ENCODE measurements around the gene PNLIPRP1.

Gene PNLIPRP1

DNA sequence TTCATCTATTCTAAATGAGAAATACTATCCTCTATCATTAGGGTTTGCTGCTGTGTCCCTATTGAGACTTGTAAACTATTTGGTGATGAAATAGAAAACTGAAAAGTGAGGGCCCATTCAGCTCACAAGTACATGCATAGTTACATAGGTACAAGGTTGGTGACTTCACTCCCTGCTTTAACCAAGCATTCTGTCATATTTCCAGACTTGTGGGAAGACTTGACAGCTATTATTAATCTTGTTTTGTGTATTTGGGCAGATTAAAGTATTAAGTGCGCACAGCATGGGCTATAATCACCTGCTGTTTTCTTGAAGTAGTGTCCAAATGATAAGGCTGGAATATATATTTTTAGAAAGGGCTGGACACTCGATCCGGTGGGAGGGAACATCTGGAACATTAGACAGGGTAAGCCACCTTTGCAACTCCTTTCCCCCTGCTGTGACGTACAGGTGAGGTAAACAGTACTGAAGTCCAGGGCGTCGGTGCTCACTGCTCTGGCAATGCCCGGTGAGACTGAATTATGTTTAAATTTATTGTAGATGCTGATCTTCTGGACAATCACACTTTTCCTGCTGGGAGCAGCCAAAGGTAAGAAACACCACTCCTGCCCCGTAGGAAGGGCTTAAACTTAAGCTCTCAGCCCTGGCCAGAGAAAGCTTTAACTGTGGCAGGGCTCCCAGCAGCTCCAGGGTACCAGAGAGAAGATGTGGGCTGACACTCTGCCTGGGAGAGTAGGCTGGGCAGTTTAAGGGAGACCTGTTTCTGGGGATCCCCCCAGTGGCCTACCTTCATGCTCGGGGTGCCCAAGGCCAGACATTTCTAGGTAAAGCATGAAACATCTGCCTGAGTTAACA lies at the start of gene PNLIPRP1:
Gene PNLIPRP1 (plus strand): TSS at position 370 of the 855 bp plus-strand sequence. CDS start 171 bp downstream, at position 541.
- DNase-seq (ENCODE audit: low read depth in 2 of 2) = no peak

DNA sequence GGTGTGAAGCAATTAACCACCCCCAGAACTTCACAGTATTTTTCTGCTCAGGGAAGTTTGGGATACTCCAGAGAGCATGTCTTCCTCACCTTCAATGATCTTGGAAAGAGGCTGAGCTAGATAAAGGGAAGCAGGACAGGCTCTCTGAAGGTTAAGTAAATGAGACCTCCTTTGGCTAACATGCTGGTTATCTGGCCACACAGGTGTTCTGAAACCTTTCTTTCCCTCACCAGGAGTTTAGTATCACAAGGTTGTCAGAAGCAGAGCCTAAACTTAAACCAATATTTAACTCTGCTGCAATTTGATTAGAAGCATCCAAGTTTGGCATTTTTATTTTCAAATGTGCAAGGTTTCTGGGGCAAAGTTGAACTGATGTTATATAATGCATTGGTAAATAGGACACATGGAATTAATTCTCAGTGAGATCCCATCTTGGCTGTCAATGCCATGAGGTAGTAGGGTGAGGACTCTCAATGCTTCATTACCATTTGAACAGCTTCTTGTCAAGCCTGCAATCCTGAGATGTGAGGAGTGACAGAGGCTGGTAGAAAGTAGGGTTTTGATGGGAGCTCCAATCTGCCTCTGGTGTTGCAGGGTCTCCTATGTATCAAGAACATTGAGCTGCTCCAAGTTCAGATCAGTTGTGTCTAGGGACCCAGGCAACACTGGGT lies 48.6 kb upstream of the PNLIPRP1 start:
- no peak for DNase-seq (ENCODE audit: low read depth in 2 of 2)

DNA sequence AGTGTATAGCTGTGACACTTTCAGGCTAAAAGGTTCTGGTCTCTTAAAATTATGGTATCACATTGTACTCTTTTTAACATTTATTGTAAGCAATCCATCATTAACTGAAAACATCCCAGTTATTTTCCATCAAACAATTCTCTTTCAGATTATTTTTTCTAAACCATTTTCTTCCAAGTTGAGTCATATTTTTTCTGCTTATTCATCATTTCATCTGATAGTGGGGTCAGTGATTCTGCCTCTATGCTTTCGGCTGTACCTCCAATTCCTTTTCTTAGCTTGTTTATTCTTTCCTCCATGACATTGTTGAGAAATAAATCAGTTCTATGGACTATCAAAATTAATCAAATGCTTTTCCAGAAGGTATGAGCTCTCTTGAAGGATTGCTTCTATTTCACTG lies 45.6 kb upstream of the PNLIPRP1 start:
- no peak for DNase-seq (ENCODE audit: low read depth in 2 of 2)

DNA sequence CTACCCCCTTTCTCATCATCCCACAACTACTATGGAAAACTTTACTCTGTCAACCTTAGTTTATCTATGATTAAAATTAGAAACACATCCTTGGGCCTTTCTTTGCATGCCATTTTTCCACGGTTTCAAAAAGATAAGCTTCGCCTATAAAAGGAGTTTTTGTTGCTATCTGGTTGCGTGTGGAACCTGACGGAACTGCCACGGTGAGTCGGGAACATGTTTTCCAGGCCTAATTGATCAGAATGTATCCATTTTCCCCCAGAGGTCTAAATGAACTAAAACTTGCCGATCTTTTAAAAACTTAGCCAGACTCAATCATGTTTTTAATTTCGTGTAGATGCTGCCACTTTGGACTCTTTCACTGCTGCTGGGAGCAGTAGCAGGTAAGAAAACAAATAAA lies 45.0 kb upstream of the PNLIPRP1 start, which contains the start of gene PNLIP:
Gene PNLIP (plus strand): TSS at position 176 of the 400 bp plus-strand sequence. CDS start 162 bp downstream, at position 338.
- no peak for DNase-seq (ENCODE audit: low read depth in 2 of 2)

DNA sequence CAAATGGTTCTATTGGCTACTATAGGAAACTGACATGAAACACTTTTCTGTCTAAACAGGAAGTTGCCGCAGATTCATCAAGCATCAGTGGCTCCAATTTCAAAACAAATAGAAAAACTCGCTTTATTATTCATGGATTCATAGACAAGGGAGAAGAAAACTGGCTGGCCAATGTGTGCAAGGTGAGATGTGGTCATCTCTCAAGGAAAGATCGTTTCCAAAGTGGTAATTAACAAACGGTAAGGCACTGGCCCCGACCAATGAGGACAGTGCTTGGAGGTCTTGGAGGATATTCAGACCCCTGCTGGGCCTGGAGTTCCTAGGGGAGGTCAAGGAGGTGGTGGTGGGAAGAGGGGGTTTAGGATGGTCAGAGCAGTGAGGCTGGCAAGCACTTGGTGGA lies 42.5 kb upstream of the PNLIPRP1 start:
- DNase-seq (ENCODE audit: low read depth in 2 of 2) = no peak

DNA sequence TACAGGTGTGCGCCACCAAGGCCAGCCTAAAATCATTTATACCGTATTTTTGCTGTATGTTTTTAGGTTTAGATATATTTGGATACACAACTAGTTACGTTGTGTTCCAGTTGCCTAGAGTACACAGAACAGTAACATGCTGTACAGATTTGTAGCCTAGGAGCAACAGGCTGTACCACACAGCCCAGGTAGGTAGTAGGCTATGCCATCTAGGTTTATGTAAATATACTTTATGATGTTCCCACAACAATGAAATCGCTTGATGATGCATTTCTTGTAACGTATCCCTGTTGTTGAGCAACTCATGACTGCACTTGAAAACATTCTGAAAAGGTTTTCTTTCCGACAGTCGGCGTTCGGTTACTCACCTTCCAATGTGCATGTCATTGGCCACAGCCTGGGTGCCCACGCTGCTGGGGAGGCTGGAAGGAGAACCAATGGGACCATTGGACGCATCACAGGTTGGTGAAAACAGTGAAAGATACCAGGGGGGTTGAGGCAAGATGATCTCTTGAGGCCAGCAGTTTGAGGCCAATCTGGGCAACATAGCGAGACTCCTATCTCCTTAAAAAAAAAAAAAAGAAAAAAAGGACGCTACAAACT lies 37.3 kb upstream of the PNLIPRP1 start:
- no peak for DNase-seq (ENCODE audit: low read depth in 2 of 2)

DNA sequence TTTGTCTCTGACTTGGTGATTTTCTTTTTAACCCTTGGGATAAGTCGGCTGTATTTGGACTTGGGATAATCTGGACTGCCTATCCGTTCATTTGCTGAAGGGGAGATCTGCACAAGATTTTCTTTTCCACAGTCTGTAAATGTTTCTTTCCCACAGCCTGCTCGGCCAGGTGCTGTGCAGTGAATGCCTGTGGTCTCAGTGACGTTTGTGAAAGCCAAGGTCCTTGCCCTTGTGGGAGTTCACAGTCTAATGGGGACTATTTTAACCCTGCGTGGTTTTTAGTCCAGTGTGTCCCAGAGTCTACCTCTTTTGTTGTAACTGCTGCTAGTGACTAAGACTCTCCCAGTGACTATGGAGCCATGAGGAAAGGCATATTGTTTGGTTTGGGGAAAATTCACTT lies 36.1 kb upstream of the PNLIPRP1 start:
- no peak for DNase-seq (ENCODE audit: low read depth in 2 of 2)

DNA sequence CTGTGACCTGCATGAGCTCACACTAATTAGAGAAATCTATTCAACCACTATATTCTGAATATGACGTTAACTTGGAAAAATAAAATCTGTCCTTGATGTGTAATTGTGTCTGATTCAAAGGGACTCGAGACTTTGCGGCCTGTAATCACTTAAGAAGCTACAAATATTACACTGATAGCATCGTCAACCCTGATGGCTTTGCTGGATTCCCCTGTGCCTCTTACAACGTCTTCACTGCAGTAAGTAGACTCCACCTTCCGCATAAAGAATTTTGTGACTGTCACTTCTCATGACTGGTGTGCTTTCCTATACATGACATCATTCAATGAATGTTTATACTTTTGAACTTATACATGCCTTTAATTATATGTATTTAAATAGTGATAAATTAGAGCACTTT lies 34.9 kb upstream of the PNLIPRP1 start:
- no peak for DNase-seq (ENCODE audit: low read depth in 2 of 2)

DNA sequence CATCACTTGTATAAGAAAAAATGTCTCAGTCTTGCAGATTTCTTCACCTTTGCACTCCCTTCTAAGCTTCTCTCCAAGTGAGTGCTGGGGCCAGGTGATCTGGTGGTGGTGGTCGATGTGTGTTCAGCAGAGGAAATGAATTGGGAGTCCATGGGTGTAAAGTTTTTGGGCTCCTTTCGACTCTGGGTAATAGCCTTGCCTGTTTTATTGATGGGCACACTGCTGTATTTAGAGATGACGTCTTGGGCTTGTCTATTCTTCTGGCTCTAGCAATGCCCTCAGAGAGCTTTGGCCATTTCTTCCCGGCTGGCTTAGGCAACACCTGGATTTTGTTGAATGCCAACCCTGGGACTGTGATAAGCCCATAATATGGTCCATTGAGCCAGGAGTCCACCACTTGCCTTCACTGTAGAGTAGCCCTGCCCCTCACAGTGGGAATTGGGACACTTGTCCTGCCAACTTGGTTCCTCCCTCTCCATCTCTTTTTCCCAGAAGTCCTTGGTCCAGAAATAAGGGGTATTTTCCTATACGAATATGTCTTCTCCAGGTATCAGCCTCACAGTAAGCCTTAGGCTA lies 33.4 kb upstream of the PNLIPRP1 start:
- DNase-seq (ENCODE audit: low read depth in 2 of 2) = no peak

DNA sequence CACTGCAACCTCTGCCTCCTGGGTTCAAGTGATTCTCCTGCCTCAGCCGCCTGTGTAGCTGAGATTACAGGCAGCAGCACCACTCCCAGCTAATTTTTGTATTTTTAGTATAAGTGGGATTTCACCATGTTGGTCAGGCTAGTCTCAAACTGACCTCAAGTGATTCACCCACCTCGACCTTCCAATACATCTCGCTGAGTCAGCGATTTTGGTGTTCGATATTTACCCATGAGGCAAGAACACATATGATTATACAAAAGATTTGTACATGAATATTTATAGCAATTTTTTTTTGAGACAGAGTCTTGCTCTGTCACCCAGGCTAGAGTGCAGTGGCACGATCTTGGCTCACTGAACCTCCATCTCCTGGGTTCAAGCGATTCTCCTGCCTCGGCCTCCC lies 25.2 kb upstream of the PNLIPRP1 start:
- DNase-seq (ENCODE audit: low read depth in 2 of 2) = no peak

DNA sequence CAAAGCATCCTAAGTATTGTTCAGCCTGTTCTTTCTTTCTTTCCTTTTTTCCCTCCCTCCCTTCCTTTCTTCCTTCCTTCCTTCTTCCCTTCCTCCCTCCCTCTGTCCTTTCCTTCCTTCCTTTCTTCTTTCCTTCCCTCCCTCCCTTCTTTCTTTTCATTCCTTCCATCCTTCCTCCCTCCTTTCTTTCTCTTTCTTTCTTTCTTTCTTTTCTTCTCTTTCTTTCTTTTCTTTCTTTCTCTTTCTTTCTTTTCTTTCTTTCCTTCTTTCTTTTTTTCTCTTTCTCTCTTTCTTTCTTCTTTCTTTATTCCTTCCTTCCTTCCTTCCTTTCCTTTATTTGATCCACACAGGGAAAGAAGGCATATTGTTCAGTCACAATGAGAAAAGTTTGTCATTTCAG lies 23.8 kb upstream of the PNLIPRP1 start:
- no peak for DNase-seq (ENCODE audit: low read depth in 2 of 2)

DNA sequence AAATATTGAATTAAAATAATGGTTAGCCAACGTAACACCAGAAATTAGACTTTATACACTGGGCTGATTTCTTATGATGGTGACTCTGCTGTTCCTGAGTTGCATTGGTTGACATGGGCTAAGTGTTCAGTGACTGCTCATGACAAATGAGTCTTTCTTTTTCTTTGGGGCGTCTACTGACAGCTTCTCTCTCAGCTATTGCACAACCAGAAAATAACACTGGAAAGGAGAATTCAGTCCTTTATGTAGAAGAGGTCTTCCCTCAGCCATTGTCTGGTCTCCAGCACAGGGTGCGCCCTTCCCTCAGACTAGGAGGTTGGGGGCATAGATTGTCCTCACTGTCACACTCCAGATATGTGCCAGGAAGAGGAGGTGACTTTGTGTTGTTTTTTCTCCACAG lies 23.4 kb upstream of the PNLIPRP1 start:
- DNase-seq (ENCODE audit: low read depth in 2 of 2) = no peak

DNA sequence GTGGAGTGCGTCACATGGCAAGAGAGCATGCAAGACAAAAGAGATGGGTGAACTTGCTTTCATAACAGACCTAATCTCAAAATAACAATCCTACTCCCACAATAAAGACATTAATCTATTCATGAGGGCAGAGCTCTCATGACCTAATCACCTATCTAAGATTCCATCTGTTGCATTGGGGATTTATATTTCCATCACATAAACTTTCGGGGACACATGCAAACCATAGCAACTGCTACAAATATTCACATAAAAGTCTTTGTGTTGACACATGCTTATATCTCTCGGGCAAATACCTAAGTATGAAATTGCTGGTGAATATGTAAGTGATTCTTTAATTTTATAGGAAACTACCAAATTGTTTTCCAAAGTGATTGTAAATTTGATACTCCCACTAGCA lies 16.0 kb upstream of the PNLIPRP1 start:
- no peak for DNase-seq (ENCODE audit: low read depth in 2 of 2)

DNA sequence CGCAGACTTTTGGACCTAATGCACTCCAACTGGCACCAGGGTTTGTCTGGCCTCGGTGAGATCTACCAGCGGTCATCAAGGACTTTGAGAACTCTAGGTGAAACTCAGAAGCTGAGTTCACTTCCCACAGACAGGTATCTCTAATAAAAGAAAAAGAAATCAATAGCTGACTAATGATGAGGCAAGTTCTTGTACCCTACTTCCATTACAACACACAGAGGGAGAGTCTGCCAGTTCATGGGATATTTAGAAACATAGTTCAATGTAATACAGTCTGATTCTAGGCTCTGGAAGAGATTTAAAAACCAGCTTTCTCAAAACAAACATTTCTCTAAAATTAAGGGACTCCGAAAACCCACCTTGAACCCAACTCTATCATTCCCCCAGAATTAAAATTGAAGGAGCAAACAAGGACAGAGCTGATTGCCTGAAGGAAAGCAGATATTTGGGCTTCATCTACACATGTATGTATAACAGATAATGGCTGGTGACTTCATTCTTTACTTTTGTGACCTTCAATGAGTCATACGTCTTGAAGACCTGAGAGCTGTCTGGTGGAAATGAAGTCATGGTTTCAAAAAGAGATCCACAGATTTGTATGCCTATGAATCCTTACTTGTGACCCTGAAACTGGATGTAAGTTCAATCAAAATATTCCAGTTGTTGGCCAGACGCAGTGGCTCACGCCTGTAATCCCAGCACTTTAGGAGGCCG lies 2.7 kb upstream of the PNLIPRP1 start:
- DNase-seq (ENCODE audit: low read depth in 2 of 2) = no peak

DNA sequence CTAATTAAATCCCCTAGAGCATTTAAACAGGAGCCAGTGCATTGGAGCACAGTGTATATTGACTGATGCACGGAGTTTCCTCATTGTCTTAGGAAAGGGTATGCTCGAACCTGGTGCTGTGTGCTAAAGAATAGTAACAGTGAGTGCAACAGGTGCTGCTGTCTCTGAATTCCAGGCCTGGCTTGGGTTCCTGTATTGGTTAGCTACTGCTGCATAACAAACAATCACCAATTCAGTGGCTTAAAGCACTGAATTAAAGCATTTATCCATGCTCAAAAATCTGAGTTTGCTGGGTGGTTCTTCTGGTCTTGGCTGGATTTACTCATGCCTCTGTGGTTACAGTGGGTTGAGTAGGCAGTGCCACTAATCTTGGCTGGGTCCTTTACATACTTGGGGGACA lies 1.8 kb upstream of the PNLIPRP1 start:
- DNase-seq (ENCODE audit: low read depth in 2 of 2) = no peak

DNA sequence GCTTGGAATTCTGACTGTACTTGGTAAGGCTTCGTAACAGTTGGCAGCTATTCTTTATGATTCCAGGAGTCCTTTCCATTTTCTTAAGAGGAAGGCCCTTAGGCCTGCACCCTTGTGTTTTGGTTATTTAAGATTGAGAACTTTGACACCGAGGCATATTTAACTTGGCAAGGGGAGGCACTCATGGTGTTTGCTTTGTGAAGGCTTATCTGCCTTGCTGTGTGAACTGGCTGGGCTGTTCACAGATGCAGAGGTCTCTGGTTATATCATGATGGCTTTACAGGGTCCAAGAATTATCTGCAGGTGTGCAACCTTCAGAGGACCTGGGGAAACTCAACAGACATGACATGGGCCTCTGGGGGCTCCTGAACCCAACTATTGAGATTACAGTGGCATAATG lies 833 bp upstream of the PNLIPRP1 start:
- no peak for DNase-seq (ENCODE audit: low read depth in 2 of 2)

DNA sequence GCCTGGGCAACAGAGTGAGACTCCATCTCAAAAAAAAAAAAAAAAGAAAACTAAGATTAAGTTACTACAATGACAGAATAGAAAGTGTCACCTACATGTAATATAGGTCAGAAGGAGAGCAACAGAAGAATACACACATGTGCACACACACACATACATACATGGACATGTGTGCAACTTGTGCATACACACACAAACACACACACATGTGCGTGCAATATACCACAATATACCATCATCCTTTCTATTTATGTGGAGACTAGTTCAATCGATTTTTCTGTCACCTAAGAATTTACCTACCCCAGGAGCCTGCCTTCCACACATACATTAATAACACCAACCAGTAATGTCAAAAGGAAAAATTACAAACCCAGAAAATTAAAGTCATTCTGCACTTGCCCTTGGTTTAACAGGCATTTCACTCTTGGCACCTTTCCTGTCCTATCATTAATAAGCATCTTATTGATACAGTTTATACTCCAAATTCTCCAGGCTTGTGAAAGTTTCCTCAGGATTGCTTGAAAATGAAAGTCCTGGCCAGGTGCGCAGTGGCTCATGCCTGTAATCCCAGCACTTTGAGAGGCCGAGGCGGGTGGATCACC lies 2.5 kb downstream of the PNLIPRP1 start:
- DNase-seq (ENCODE audit: low read depth in 2 of 2) = no peak

DNA sequence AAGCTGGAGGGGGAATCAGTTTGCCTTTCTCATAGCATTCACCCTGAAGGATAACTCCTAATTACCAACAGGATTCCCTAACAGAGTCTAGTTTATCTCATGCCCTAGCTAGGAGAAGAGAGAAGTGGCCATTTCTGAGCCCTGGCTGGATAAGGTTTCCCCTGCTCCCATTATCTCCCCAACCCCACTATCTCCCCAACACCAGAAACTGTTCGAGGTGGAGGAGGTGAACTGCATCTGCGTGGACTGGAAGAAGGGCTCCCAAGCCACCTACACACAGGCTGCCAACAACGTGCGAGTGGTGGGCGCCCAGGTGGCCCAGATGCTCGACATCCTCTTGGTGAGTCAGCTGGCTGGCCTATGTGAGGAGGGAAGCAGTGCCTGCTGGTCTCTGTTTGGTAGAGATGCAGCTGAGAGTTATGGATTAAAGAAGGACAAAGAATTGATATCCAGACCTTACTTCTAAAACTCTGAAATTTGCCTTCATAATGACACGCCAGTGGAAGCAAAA lies 3.8 kb downstream of the PNLIPRP1 start:
- no peak for DNase-seq (ENCODE audit: low read depth in 2 of 2)

DNA sequence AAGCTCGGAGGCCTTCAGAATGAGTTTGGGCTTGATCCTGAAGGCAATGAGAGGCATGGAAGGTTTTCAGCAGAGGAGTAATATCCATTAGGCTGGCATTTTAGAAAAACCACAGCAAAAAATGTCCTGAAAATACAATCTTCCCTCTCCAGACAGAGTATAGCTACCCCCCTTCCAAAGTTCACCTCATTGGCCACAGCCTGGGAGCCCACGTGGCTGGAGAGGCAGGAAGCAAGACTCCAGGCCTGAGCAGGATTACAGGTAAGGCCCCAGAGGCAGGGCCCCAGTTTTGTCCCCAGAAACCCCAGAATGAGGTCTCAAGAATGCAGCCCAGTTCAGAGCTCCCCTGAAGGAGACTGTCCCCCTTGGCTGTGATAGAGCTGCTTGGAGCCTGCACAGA lies 5.3 kb downstream of the PNLIPRP1 start:
- no peak for DNase-seq (ENCODE audit: low read depth in 2 of 2)

DNA sequence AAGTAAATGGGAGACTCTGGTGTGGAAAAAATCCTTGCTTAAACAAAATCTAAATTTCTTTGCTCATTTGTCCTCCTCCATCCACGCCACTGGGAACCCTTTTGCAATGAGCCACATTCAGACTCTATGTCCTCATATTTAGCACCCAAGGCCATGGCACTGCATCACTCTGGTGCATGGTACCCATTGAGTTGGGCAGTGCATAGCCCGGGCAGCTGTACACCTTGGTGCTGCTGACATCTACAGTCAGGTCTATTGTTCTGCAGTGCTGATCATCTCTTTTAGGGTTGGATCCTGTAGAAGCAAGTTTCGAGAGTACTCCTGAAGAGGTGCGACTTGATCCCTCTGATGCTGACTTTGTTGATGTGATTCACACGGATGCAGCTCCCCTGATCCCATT lies 6.8 kb downstream of the PNLIPRP1 start:
- DNase-seq (ENCODE audit: low read depth in 2 of 2) = no peak

DNA sequence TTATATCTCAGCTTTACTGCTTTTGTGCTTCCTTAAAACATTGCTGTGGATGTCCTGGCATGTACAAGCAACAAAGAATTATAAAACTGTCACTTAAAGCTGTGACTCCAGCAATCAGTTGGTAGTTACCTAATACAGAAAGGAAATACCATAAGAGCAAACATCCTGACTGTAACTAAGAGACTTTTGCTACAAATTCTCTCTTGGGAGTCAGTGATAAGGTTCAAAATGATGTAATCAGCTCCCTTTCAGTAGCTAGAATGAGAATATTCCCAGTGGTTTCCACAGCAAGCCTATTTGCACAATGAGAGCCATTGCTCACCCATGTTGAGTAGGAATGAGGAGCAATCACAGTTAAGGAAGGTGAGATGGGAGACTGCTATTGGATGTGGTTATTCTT lies 7.6 kb downstream of the PNLIPRP1 start:
- no peak for DNase-seq (ENCODE audit: low read depth in 2 of 2)

Measured in stimulated activated CD8-positive, alpha-beta memory T cell treated with anti-CD3 and anti-CD28 coated beads, Interleukin-2, amount 100 ng/mL, for 1 hour (primary cell).